Measurements from ENCODE around the gene IQUB. TPM values are rescaled to one million over a fixed set of nuclear protein-coding genes. Genes with fewer than 3 reads are reported as not detected.

IQUB gene
- total RNA-seq = 0.11 and 0.17 TPM in 2 replicates

DNA sequence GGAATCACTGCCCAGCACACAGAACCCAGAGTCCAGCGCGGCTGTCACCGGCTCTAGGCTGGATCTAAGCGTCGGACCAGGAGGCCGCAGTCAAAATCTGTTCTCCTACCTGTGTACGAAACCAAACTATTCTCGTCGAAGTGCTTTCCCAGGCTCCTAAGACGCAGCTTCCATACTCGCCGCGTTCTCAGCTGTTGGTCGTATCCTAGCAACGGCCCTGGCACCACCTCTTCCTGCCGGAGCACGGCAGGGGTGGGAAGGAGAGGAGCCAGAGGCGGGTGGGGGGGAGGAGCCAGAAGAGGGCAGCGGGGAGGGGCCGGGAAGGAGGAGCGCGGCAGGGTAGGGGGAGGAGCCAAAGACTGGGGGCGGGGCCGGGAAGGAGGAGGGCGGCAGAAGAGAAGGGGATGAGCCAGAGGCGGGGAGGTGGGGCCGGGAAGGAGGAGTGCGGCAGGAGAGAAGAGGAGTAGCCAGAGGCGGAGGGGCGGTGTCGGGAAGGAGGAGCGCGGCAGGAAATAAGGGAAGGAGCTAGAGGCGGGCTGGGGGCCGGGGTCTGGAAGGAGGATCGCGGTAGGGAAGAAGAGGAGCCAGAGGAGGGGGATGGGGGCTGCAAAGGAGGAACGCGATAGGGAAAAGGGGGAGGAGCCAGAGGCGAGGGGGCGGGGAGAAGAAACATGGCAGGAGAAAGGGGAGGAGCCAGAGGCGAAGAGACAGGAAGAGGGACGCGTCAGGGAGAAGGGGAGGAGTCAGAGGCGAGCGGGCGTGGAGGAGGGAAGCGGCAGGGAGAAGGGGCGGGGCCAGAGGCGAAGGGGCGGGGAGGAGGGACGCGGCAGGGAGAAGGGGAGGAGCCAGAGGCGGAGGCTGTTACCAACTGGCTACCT, at the start of gene IQUB:
Gene IQUB (minus strand): TSS at position 213 of the 878 bp plus-strand sequence. CDS start 22,255 bp downstream, outside the sequence.

DNA sequence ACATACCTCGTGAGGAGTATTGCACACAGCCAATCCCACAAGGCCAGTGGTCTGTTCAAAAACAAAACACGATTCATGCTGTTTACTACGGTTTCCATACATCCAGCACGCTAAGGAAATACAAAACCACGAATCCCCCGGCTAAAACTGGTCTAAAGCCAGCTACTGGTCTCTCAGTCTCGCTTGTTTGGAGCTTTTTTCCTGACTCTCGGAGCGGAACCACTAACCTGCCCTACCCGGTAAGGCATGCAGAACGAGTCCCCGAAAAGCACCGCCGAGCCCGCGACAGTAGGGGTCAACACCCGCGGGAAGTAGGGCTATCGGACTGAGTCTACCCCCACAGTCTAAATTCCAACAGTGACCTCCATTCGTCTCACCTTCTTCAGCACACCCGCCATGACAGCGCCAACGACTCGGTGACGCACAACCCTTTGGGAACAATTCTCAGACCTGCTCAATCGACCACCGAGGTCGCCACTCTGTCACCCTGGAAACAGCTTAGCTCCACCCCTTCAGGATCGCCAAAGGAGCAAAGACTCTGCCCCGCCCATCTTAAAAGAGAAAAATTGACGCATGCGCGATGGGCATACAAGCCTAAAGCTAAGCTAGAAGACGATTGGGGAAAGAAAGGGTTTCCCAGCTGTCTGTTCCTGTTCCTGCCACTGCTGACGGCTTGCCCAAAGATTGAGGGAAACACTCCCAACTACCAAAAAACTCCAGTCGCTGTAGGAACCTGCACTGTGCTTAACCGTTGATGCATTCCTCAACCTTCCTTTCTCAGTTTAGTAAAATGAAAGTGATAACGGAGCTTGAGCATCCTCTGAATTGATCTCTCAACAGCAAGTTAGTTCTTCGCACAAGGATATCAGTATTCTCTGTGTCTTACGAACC, 23.2 kb upstream of the IQUB start, which contains the start of gene NDUFA5:
Gene NDUFA5 (minus strand): TSS at position 421 of the 891 bp plus-strand sequence. CDS start 23 bp downstream, at position 398.

Other genes with a start within 250 kb of the IQUB start
- 37.1 and 39.0 TPM in 2 replicates for gene NDUFA5, start 23.2 kb upstream of the IQUB start, total RNA-seq
- under 0.01 TPM in 1 of 2 replicates, not detected in the other for gene ASB15, start 67.2 kb upstream of the IQUB start, total RNA-seq
- not detected in 2 replicates for gene LMOD2, start 121.3 kb upstream of the IQUB start, total RNA-seq
- gene WASL, start 214.4 kb upstream of the IQUB start, total RNA-seq = 13.3 and 16.4 TPM in 2 replicates